Lung (tissue), 12 donors: ENCODE measurements around the gene KYNU. TPM values are rescaled to one million over a fixed set of nuclear protein-coding genes. Genes with fewer than 3 reads are reported as not detected.

ENCODE experiments used
- ATAC-seq: fragments of 200-7000 bp; cut with Tn5 transposase; one replicate; pipeline ENCODE4 v1.9.1; 2020; ENCODE audit warnings: moderate number of reproducible peaks; ENCODE audit not compliant: insufficient read depth, low FRiP score
- DNase-seq, 3 donors: peaks; one replicate each; pipeline ENCODE4 v3.0.0-alpha.2; 2013 to 2017
- H3K27ac ChIP-seq, 2 donors: one replicate each; pipeline ENCODE4 v1.5.1; 2013; ENCODE audit warnings: mild to moderate bottlenecking in 2 of 2, moderate library complexity in 2 of 2, control low read depth in 1 of 2, inconsistent platforms in 1 of 2, low read depth in 1 of 2, low read length in 1 of 2
- H3K27me3 ChIP-seq, 3 donors: one replicate each; pipeline ENCODE4 v1.5.1; 2013; ENCODE audit warnings: low read length in 2 of 3; ENCODE audit not compliant: control insufficient read depth in 3 of 3, insufficient read depth in 3 of 3
- H3K36me3 ChIP-seq, 4 donors: one replicate each; pipeline ENCODE4 v1.5.1; 2013; ENCODE audit warnings: low read length in 4 of 4, mild to moderate bottlenecking in 1 of 4, moderate library complexity in 1 of 4; ENCODE audit not compliant: control insufficient read depth in 4 of 4, insufficient read depth in 4 of 4
- H3K4me1 ChIP-seq, 5 donors: one replicate each; pipeline ENCODE4 v1.5.1; 2013; ENCODE audit warnings: low read length in 5 of 5, mild to moderate bottlenecking in 2 of 5, moderate library complexity in 1 of 5; ENCODE audit not compliant: control insufficient read depth in 5 of 5, insufficient read depth in 5 of 5
- H3K4me3 ChIP-seq: one replicate; pipeline ENCODE4 v1.5.1; 2013; ENCODE audit warnings: mild to moderate bottlenecking, control low read depth, moderate library complexity
- H3K9ac ChIP-seq, 2 donors: one replicate each; pipeline ENCODE4 v1.5.1; 2013; ENCODE audit warnings: low read length in 2 of 2, control low read depth in 1 of 2; ENCODE audit not compliant: insufficient read depth in 1 of 2
- H3K9me3 ChIP-seq, 4 donors: one replicate each; pipeline ENCODE4 v1.5.1; 2013; ENCODE audit warnings: low read length in 3 of 4, mild to moderate bottlenecking in 1 of 4, moderate library complexity in 1 of 4; ENCODE audit not compliant: control insufficient read depth in 4 of 4, insufficient read depth in 3 of 4
- WGBS, 2 donors: extraction: QIAGEN DNeasy Blood & Tissue Kit; methylation state at CpG; one replicate each; pipeline ENCODE4 v1.1.7; 2013; 5-methylcytosine and 5-hydroxymethylcytosine counted together
- polyA plus RNA-seq, 2 donors: library from polyadenylated mRNA; stranded (reverse); fragments of 200-250 nt; gene quantifications; one replicate each; pipeline ENCODE4 v1.2.1, GENCODE V29; 2013
- total RNA-seq, 2 donors: library from RNA; depleted of rRNA in 1 of 2; stranded (reverse); fragments of >200 nt in 1 of 2; gene quantifications; one replicate each; pipeline ENCODE4 v1.2.1, GENCODE V29; 2014 to 2021
- TF ChIP-seq, protein P1 (sequence below): IDR thresholded peaks from 2 replicates; pipeline ENCODE4 v1.5.1; 2012; ENCODE audit warnings: mild to moderate bottlenecking; ENCODE audit errors: control extremely low read depth, extremely low read depth
- donor health status: control.
- donor health status: control.
- donor health status: Bipolar disorder and iron deficiency.
- donor health status: healthy.
- donor health status: DM: yes; HTN: yes; CAD: no.

KYNU gene
- total and polyA plus RNA-seq, 4 donors = 6.4 to 33.9 (median 17.1) TPM

DNA sequence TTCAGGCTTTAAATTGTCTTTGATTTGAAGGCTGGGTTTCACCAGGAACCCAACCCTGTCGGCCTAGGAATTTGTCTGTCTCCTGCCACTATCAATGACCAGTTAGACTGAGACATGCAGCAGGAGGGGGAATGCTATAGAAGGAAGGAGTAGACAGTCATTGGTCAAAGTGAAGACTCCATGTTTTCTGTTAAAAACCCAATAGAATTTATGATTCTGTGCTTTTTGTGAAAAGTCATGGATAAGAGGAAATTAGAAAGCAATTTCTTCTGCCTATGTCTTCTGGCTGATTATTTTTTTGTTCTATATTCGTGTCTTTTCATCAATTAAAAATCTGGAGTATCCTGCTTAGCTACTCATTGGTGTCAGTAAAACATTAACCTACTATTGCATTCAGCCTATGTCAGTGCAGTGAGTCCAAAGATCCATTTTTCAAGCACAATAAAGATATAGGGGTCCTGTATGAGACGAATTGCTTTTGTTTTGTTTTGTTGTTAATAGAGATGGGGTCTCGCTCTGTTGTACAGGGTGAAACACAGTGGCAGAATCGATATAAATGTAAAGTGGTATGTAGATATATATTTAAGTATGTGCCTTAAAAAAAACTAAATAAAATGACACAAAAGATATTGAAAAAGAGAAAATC lies 7.9 kb upstream of the KYNU start:
- H3K36me3 ChIP-seq = no peaks in the 10 kb centered on the region
- H3K27me3 ChIP-seq = no peaks in the 10 kb centered on the region
- DNase-seq (no peak), ATAC-seq (no peak)
- H3K4me1 ChIP-seq = peaks cover 0 to 5% (median 0%) of the 10 kb centered on the region in 5 donors
- H3K4me3 ChIP-seq = no peak overlapping the region
- no peak overlapping the region for H3K9ac ChIP-seq
- TF ChIP-seq, protein P1, sequence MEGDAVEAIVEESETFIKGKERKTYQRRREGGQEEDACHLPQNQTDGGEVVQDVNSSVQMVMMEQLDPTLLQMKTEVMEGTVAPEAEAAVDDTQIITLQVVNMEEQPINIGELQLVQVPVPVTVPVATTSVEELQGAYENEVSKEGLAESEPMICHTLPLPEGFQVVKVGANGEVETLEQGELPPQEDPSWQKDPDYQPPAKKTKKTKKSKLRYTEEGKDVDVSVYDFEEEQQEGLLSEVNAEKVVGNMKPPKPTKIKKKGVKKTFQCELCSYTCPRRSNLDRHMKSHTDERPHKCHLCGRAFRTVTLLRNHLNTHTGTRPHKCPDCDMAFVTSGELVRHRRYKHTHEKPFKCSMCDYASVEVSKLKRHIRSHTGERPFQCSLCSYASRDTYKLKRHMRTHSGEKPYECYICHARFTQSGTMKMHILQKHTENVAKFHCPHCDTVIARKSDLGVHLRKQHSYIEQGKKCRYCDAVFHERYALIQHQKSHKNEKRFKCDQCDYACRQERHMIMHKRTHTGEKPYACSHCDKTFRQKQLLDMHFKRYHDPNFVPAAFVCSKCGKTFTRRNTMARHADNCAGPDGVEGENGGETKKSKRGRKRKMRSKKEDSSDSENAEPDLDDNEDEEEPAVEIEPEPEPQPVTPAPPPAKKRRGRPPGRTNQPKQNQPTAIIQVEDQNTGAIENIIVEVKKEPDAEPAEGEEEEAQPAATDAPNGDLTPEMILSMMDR = no peak
- 92 to 94% methylated on average over 5 of the region's 5 CpGs for WGBS, 2 donors
- H3K9me3 ChIP-seq = no peaks in the 10 kb centered on the region
- no peak overlapping the region for H3K27ac ChIP-seq

- H3K9ac ChIP-seq = no peak overlapping the region
- TF ChIP-seq, protein P1 = no peak
- no peak overlapping the region for H3K4me3 ChIP-seq
- H3K9me3 ChIP-seq = no peaks in the 10 kb centered on the region
- ATAC-seq (no peak), DNase-seq (no peak)
- no peaks in the 10 kb centered on the region for H3K27me3 ChIP-seq
- H3K36me3 ChIP-seq = no peaks in the 10 kb centered on the region
- peaks cover 0 to 5% (median 0%) of the 10 kb centered on the region in 5 donors for H3K4me1 ChIP-seq
- H3K27ac ChIP-seq = no peak overlapping the region
- 67 to 80% methylated on average over 2 of the region's 2 CpGs for WGBS, 2 donors
Measured at GRCh38 chr2:142870526-142870925, 6.9 kb upstream of the KYNU start.

DNA sequence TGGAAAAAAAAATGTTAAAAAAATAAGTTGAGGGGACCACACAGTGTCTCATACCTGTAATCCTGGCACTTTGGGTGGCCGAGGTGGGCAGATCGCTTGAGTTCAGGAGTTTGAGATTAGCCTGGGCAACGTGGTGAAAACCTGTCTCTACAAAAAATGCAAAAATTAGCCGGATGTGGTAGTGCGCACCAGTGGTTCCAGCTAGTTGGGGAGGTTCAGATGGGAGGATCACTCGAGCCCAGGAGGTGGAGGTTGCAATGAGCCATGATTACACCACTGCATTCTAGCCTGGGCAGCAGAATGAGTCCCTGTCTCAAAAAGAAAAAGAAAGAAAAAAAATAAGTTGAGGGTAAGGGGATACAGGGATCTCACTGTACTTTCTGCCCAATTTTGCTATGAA lies 6.1 kb upstream of the KYNU start:
- DNase-seq (no peak), ATAC-seq (no peak)
- 93 to 96% methylated on average over 6 of the region's 6 CpGs for WGBS, 2 donors
- no peak overlapping the region for H3K9ac ChIP-seq
- TF ChIP-seq, protein P1 = no peak
- peaks cover 0 to 5% (median 0%) of the 10 kb centered on the region in 5 donors for H3K4me1 ChIP-seq
- H3K27me3 ChIP-seq = no peaks in the 10 kb centered on the region
- no peak overlapping the region for H3K4me3 ChIP-seq
- no peaks in the 10 kb centered on the region for H3K36me3 ChIP-seq
- no peaks in the 10 kb centered on the region for H3K9me3 ChIP-seq
- H3K27ac ChIP-seq = no peak overlapping the region
